ENCODE measurements around the gene PACSIN2. TPM values are rescaled to one million over a fixed set of nuclear protein-coding genes. Genes with fewer than 3 reads are reported as not detected.

Gene PACSIN2
- total and polyA plus RNA-seq, 2 of the 13 experiments (the other 11 are each of a cell fraction or from before 2014, with no cell fraction given), result 54.1 to 68.8 TPM

- CTCF ChIA-PET (ENCODE audit: low intra/inter-chr PET ratio, low total read pairs), result no interaction called here
- no peak for FAIRE-seq
- H3K9me3 ChIP-seq (ENCODE audit: low read length), result no peaks in the 10 kb centered on the region
- peaks cover 21% of the 10 kb centered on the region for H4K20me1 ChIP-seq (ENCODE audit: insufficient read depth, low read length)
- intact Hi-C loops (cut with micrococcal nuclease; ENCODE audit: unreplicated experiment), result loop anchor here (10.0 kb wide), 1 partner anchor 53 kb away; no protein-coding TSS in a partner anchor
- H3K4me1 ChIP-seq (ENCODE audit: insufficient read depth, low read length), result peaks cover 96% of the 10 kb centered on the region
- WGBS (ENCODE audit: low lambda C conversion rate), result 60% methylated on average over 6 of the region's 6 CpGs
- H3K4me3 ChIP-seq (replicated peaks in 1 of 3; ENCODE audit: insufficient read depth in 1 of 3, low read depth in 2 of 3, low read length in 3 of 3), result no peak overlapping the region
- no peak overlapping the region for H3K4me2 ChIP-seq (ENCODE audit: low read depth, low read length)
- H2AFZ ChIP-seq (ENCODE audit: low read length), result no peak overlapping the region
- no peaks in the 10 kb centered on the region; a peak in 2 of 5 replicates for H3K36me3 ChIP-seq (replicated peaks in 1 of 2; ENCODE audit: control insufficient read depth in 1 of 2, insufficient read depth in 2 of 2, low read length in 2 of 2)
- no peak for ATAC-seq
- BruUV-seq (replicated peaks), result no TSS peak
- peaks cover 79% of the 10 kb centered on the region for H3K79me2 ChIP-seq (ENCODE audit: insufficient read depth, low read length)
- DNase-seq (ENCODE audit: low spot score), result no peak
- H3K27me3 ChIP-seq (ENCODE audit: control insufficient read depth in 1 of 2, insufficient read depth in 2 of 2, low read length in 2 of 2), result no peaks in the 10 kb centered on the region
- peak overlapping the region; percentile 34 for H3K27ac ChIP-seq (ENCODE audit: extremely low read length, insufficient read depth, low read length)
- POLR2A ChIA-PET, result interaction anchor here (6.1 kb wide), 1 partner anchor 17 kb away, joined by 185 read pairs; the partner anchor contains the start of gene PACSIN2
- in situ Hi-C loops (cut with HindIII; ENCODE audit: extremely low pct_ligation_motif_present, low pct_unique_long_range_greater_than_20kb), result no loop called here
- H3K9ac ChIP-seq (ENCODE audit: insufficient read depth, low read depth, low read length), result no peak overlapping the region
- TF ChIP-seq ZNF558 (CRISPR knock-in tag; IDR thresholded peaks at IDR 0.05; ENCODE audit: borderline replicate concordance) (no peak), ZNF343 (CRISPR knock-in tag; IDR thresholded peaks at IDR 0.05) (no peak), ZNF770 (CRISPR knock-in tag; IDR thresholded peaks at IDR 0.05) (no peak), ZNF784 (CRISPR knock-in tag; IDR thresholded peaks at IDR 0.05; ENCODE audit: borderline replicate concordance) (no peak), ZFP1 (CRISPR knock-in tag; IDR thresholded peaks at IDR 0.05) (no peak), MXD1 (CRISPR knock-in tag; IDR thresholded peaks at IDR 0.05) (no peak), ZNF24 (IDR thresholded peaks at IDR 0.05) (no peak), ZNF710 (CRISPR knock-in tag; IDR thresholded peaks at IDR 0.05; ENCODE audit: borderline replicate concordance) (no peak), ZNF235 (CRISPR knock-in tag; IDR thresholded peaks at IDR 0.05; ENCODE audit: borderline replicate concordance) (no peak), NCOA5 (CRISPR knock-in tag; IDR thresholded peaks at IDR 0.05) (no peak), MLXIP (CRISPR knock-in tag; IDR thresholded peaks at IDR 0.05; ENCODE audit: borderline replicate concordance) (no peak), KLF9 (CRISPR knock-in tag; IDR thresholded peaks at IDR 0.05; ENCODE audit: low read depth) (no peak), POGZ (CRISPR knock-in tag; IDR thresholded peaks at IDR 0.05) (no peak)
- TF ChIP-seq, protein P1, sequence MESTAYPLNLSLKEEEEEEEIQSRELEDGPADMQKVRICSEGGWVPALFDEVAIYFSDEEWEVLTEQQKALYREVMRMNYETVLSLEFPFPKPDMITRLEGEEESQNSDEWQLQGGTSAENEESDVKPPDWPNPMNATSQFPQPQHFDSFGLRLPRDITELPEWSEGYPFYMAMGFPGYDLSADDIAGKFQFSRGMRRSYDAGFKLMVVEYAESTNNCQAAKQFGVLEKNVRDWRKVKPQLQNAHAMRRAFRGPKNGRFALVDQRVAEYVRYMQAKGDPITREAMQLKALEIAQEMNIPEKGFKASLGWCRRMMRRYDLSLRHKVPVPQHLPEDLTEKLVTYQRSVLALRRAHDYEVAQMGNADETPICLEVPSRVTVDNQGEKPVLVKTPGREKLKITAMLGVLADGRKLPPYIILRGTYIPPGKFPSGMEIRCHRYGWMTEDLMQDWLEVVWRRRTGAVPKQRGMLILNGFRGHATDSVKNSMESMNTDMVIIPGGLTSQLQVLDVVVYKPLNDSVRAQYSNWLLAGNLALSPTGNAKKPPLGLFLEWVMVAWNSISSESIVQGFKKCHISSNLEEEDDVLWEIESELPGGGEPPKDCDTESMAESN (CRISPR knock-in tag; conservative IDR thresholded peaks at IDR 0.05), result no peak
Observed at GRCh38 chr22:42997582-42998090, 17.3 kb downstream of the PACSIN2 start.
